Small intestine (tissue), 7 donors: Measurements from ENCODE around the gene EXOSC6. TPM values are rescaled to one million over a fixed set of nuclear protein-coding genes. Genes with fewer than 3 reads are reported as not detected.
"Not testable (repeated sequence)": the region's sequence is repeated elsewhere in the genome, so short reads cannot be mapped to it uniquely, and the experiment has no call there.

Source experiments
- DNase-seq, 2 donors: peaks; one replicate each; pipeline versions ENCODE4 v3.0.0 to v3.0.0-alpha.2; 2013
- FAIRE-seq: peaks from 2 replicates; lab custom pipeline; 2012; peaks lifted over from hg19 to GRCh38; lab: Jason Lieb, UNC
- H3K27ac ChIP-seq, 3 donors: one replicate each; pipeline ENCODE4 v1.5.1; 2013; ENCODE audit warnings: low read length in 2 of 3, mild to moderate bottlenecking in 2 of 3, control low read depth in 1 of 3, inconsistent platforms in 1 of 3, low read depth in 1 of 3, moderate library complexity in 1 of 3
- H3K27me3 ChIP-seq, 3 donors: one replicate each; pipeline ENCODE4 v1.6.1; 2013; ENCODE audit warnings: low read length in 3 of 3, inconsistent platforms in 1 of 3; ENCODE audit not compliant: control insufficient read depth in 3 of 3, insufficient read depth in 3 of 3
- H3K36me3 ChIP-seq, 3 donors: one replicate each; pipeline ENCODE4 v1.6.1; 2013; ENCODE audit warnings: low read length in 3 of 3, inconsistent platforms in 1 of 3, low read depth in 1 of 3, mild to moderate bottlenecking in 1 of 3, moderate library complexity in 1 of 3; ENCODE audit not compliant: control insufficient read depth in 3 of 3, insufficient read depth in 2 of 3
- H3K4me1 ChIP-seq, 3 donors: one replicate each; pipeline ENCODE4 v1.6.1; 2013; ENCODE audit warnings: low read length in 2 of 3, inconsistent platforms in 1 of 3, low read depth in 1 of 3, mild to moderate bottlenecking in 1 of 3, moderate library complexity in 1 of 3; ENCODE audit not compliant: control insufficient read depth in 3 of 3, insufficient read depth in 2 of 3
- H3K4me3 ChIP-seq, 3 donors: one replicate each; pipeline ENCODE4 v1.5.1; 2013; ENCODE audit warnings: low read length in 3 of 3, control low read depth in 1 of 3, inconsistent platforms in 1 of 3, low read depth in 1 of 3, mild to moderate bottlenecking in 1 of 3, moderate library complexity in 1 of 3
- H3K9me3 ChIP-seq, 2 donors: one replicate each; pipeline ENCODE4 v1.6.1; 2013; ENCODE audit warnings: low read depth in 1 of 2, low read length in 1 of 2; ENCODE audit not compliant: control insufficient read depth in 2 of 2, insufficient read depth in 1 of 2
- WGBS, 3 donors: extraction: QIAGEN DNeasy Blood & Tissue Kit; methylation state at CpG; one replicate each; pipeline ENCODE4 v1.1.7; 2013; 5-methylcytosine and 5-hydroxymethylcytosine counted together
- polyA plus RNA-seq, 4 donors: library from polyadenylated mRNA; stranded (reverse) in 3 of 4; unstranded in 1 of 4; fragments of 200-250 nt in 3 of 4; fragments of 120-200 nt in 1 of 4; gene quantifications; one replicate each; pipeline versions ENCODE4 v1.2.1 to v1.2.3, GENCODE V29; 2013
- donor health status: healthy with polysubstance abuse.
- donor health status: control.
- donor health status: control.
- donor health status: Bipolar disorder and iron deficiency.
- donor health status: healthy.

EXOSC6 gene
- polyA plus RNA-seq, 4 donors, result 6.3 to 12.9 (median 11.3) TPM

- H3K9me3 ChIP-seq, H3K27ac ChIP-seq, H3K4me3 ChIP-seq, H3K36me3 ChIP-seq, DNase-seq, FAIRE-seq, H3K4me1 ChIP-seq, H3K27me3 ChIP-seq: not testable (repeated sequence)
- WGBS, 3 donors, result 73 to 94% (median 79%) methylated on average over 3 to 4 of the region's 7 CpGs
Observed at GRCh38 chr16:70203508-70203907, 48.2 kb downstream of the EXOSC6 start.

DNA sequence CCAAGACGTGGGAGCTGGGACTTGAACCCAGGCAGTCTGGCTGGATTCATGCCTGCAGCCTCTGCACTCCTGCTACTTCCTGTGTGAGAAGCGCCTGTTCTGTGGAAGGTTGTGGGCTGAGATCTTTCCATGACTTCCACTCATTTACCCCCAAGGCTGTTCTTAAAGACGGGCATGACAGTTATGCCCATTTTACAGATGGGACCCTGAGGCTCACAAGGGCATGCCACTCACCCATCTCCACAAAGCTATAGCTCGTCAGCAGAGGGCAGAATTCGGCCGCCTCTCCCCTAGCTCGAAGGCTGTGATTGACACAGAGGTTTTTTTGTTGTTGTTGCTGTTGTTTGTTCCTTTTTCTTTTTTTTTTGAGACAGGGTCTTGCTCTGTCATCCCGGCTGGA is 51.7 kb downstream of the EXOSC6 start:
- H3K4me1 ChIP-seq, H3K36me3 ChIP-seq, H3K4me3 ChIP-seq, H3K27me3 ChIP-seq, H3K27ac ChIP-seq, DNase-seq, H3K9me3 ChIP-seq, FAIRE-seq: not testable (repeated sequence)
- WGBS, 3 donors, result 79 to 86% (median 82%) methylated on average over 8 of the region's 8 CpGs

DNA sequence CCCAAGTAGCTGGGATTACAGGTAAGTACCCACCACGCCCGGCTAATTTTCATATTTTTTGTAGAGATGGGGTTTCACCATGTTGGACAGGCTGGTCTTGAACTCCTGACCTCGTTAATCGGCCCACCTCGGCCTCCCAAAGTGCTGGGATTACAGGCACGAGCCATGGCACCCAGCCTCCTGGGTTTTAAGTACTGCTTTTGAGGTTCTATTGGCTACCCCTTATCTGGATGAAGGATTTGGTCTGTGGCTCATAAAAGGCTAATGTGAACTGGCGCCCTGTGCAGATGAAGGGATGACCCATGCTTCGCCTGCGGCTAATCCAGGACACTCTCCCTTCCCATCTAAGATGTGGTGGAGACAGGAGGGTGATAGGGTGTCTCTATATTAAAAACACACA is 52.6 kb downstream of the EXOSC6 start:
- WGBS, 3 donors, result 84 to 91% (median 86%) methylated on average over 9 of the region's 9 CpGs
- not testable (repeated sequence) for FAIRE-seq, DNase-seq, H3K27ac ChIP-seq, H3K27me3 ChIP-seq, H3K4me1 ChIP-seq, H3K4me3 ChIP-seq, H3K9me3 ChIP-seq, H3K36me3 ChIP-seq

DNA sequence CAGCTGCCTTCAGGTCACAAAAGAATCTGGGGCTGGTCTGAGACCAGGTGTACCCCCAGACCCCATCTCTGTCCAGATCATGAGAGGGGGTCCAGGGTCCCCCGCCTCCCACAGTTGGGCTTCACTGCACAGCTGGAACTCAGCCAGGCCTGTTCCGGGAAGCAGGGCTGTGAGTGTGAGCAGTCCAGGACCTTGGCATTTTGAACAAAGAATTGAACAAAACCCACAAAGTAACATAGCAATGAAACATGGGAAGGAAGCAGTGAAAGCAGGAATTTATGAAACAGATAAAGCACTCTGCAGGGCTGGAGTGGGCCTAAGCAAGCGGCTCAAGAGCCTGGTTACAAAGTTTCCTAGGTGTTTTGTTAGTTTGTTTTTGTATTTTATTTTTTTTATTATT is 53.1 kb downstream of the EXOSC6 start:
- not testable (repeated sequence) for H3K27me3 ChIP-seq, FAIRE-seq, H3K4me3 ChIP-seq, H3K36me3 ChIP-seq, DNase-seq, H3K4me1 ChIP-seq, H3K27ac ChIP-seq, H3K9me3 ChIP-seq
- 67 to 83% (median 73%) methylated on average over 3 of the region's 3 CpGs for WGBS, 3 donors

GRCh38 chr16:70198230-70198629 is 53.5 kb downstream of the EXOSC6 start:
- not testable (repeated sequence) for H3K4me3 ChIP-seq, H3K36me3 ChIP-seq, H3K4me1 ChIP-seq, FAIRE-seq, DNase-seq, H3K27ac ChIP-seq, H3K27me3 ChIP-seq, H3K9me3 ChIP-seq
- 83 to 94% (median 90%) methylated on average over 9 of the region's 9 CpGs for WGBS, 3 donors

- H3K4me3 ChIP-seq, H3K36me3 ChIP-seq, FAIRE-seq, H3K9me3 ChIP-seq, H3K27me3 ChIP-seq, DNase-seq, H3K27ac ChIP-seq, H3K4me1 ChIP-seq: not testable (repeated sequence)
- 63 to 90% (median 83%) methylated on average over 4 to 7 of the region's 7 CpGs for WGBS, 3 donors
Observed at GRCh38 chr16:70197611-70198010, 54.1 kb downstream of the EXOSC6 start.

Other genes with a start within 250 kb of the EXOSC6 start
- 10 to 100 TPM in 1 of 4 donors, 1 to 10 TPM in 3; 4.3 to 26.6 (median 6.8) TPM for gene PDPR, start 137.6 kb downstream of the EXOSC6 start, polyA plus RNA-seq
- 1 to 10 TPM in 1 of 4 donors, under 1 TPM in 2, not detected in 1; 0.18 to 3.1 (median 0.43) TPM for gene CLEC18C, start 78.2 kb downstream of the EXOSC6 start, polyA plus RNA-seq
- 10 to 100 TPM; 21.7 to 56.8 (median 45.4) TPM for gene AARS1, start 37.6 kb upstream of the EXOSC6 start, polyA plus RNA-seq
- 10 to 100 TPM; 21.3 to 28.9 (median 27.7) TPM for gene DDX19B, start 47.2 kb upstream of the EXOSC6 start, polyA plus RNA-seq
- 10 to 100 TPM; 11.0 to 27.8 (median 18.4) TPM for gene DDX19A, start 95.0 kb upstream of the EXOSC6 start, polyA plus RNA-seq
- 10 to 100 TPM in 1 of 4 donors, 1 to 10 TPM in 3; 5.6 to 16.3 (median 8.4) TPM for gene ST3GAL2, start 187.2 kb upstream of the EXOSC6 start, polyA plus RNA-seq
- gene FCSK, start 202.7 kb upstream of the EXOSC6 start, polyA plus RNA-seq, result 10 to 100 TPM; 19.6 to 43.5 (median 24.4) TPM